ENCODE results near the gene MBD3.

MBD3 gene

GRCh38 chr19:1612114-1613086 is 19.7 kb upstream of the MBD3 start:
- no peaks in the 10 kb centered on the region for H3K27me3 Mint-ChIP-seq (ENCODE audit: low read depth)

GRCh38 chr19:1611353-1611752 is 18.7 kb upstream of the MBD3 start:
- H3K27ac Mint-ChIP-seq: no peak overlapping the region
- H3K36me3 Mint-ChIP-seq (ENCODE audit: low read depth): peaks cover 17% of the 10 kb centered on the region
- no peak overlapping the region for H3K4me3 Mint-ChIP-seq
- H3K9me3 Mint-ChIP-seq: no peaks in the 10 kb centered on the region
- peaks cover 13% of the 10 kb centered on the region for H3K4me1 Mint-ChIP-seq (ENCODE audit: low read depth)
- no peaks in the 10 kb centered on the region for H3K27me3 Mint-ChIP-seq (ENCODE audit: low read depth)

More at GRCh38 chr19:1612114-1613086, 19.7 kb upstream of the MBD3 start:
- peaks cover 11% of the 10 kb centered on the region for H3K4me1 Mint-ChIP-seq (ENCODE audit: low read depth)
- H3K36me3 Mint-ChIP-seq (ENCODE audit: low read depth): peaks cover 20% of the 10 kb centered on the region
- no peaks in the 10 kb centered on the region for H3K9me3 Mint-ChIP-seq
- no peak overlapping the region for H3K27ac Mint-ChIP-seq
- no peak overlapping the region for H3K4me3 Mint-ChIP-seq

- H3K27ac Mint-ChIP-seq: no peak overlapping the region
Measured at GRCh38 chr19:1610579-1610978, 17.9 kb upstream of the MBD3 start.

GRCh38 chr19:1609680-1610474 is 17.2 kb upstream of the MBD3 start:
- Mint-ChIP-seq H3K4me1 (ENCODE audit: low read depth) (peaks cover 16% of the 10 kb centered on the region), H3K27ac (no peak overlapping the region), H3K4me3 (no peak overlapping the region), H3K27me3 (ENCODE audit: low read depth) (no peaks in the 10 kb centered on the region), H3K9me3 (no peaks in the 10 kb centered on the region), H3K36me3 (ENCODE audit: low read depth) (peaks cover 11% of the 10 kb centered on the region)

More at GRCh38 chr19:1610579-1610978, 17.9 kb upstream of the MBD3 start:
- no peak overlapping the region for H3K4me3 Mint-ChIP-seq
- no peaks in the 10 kb centered on the region for H3K9me3 Mint-ChIP-seq
- peaks cover 16% of the 10 kb centered on the region for H3K4me1 Mint-ChIP-seq (ENCODE audit: low read depth)
- peaks cover 12% of the 10 kb centered on the region for H3K36me3 Mint-ChIP-seq (ENCODE audit: low read depth)
- no peaks in the 10 kb centered on the region for H3K27me3 Mint-ChIP-seq (ENCODE audit: low read depth)

- Mint-ChIP-seq H3K36me3 (ENCODE audit: low read depth) (peaks cover 6% of the 10 kb centered on the region), H3K9me3 (no peaks in the 10 kb centered on the region), H3K4me1 (ENCODE audit: low read depth) (peaks cover 20% of the 10 kb centered on the region), H3K4me3 (no peak overlapping the region), H3K27me3 (ENCODE audit: low read depth) (no peaks in the 10 kb centered on the region), H3K27ac (no peak overlapping the region)
Measured at GRCh38 chr19:1609103-1609396, 16.4 kb upstream of the MBD3 start.

GRCh38 chr19:1608359-1609102 is 15.9 kb upstream of the MBD3 start:
- Mint-ChIP-seq H3K4me1 (ENCODE audit: low read depth) (peaks cover 21% of the 10 kb centered on the region), H3K4me3 (peak overlapping the region; percentile 21), H3K36me3 (ENCODE audit: low read depth) (peaks cover 6% of the 10 kb centered on the region), H3K27ac (peak overlapping the region; percentile 73), H3K27me3 (ENCODE audit: low read depth) (no peaks in the 10 kb centered on the region), H3K9me3 (no peaks in the 10 kb centered on the region)

GRCh38 chr19:1606138-1606651 is 13.5 kb upstream of the MBD3 start:
- H3K4me1 Mint-ChIP-seq (ENCODE audit: low read depth): peaks cover 27% of the 10 kb centered on the region
- H3K27me3 Mint-ChIP-seq (ENCODE audit: low read depth): no peaks in the 10 kb centered on the region
- peak overlapping the region; percentile 94 for H3K4me3 Mint-ChIP-seq
- H3K36me3 Mint-ChIP-seq (ENCODE audit: low read depth): peaks cover 7% of the 10 kb centered on the region
- peak overlapping the region; percentile 99 for H3K27ac Mint-ChIP-seq
- H3K9me3 Mint-ChIP-seq: no peaks in the 10 kb centered on the region

- peaks cover 27% of the 10 kb centered on the region for H3K4me1 Mint-ChIP-seq (ENCODE audit: low read depth)
Measured at GRCh38 chr19:1605236-1606137, 12.8 kb upstream of the MBD3 start, which contains the start of gene UQCR11. Gene UQCR11, minus strand, starts transcription at chr19:1605462. Its CDS starts 53 bp downstream, at chr19:1605409.

GRCh38 chr19:1602091-1602707 is 9.5 kb upstream of the MBD3 start:
- Mint-ChIP-seq H3K9me3 (no peaks in the 10 kb centered on the region), H3K4me3 (no peak overlapping the region), H3K27ac (no peak overlapping the region), H3K4me1 (ENCODE audit: low read depth) (peaks cover 19% of the 10 kb centered on the region), H3K36me3 (ENCODE audit: low read depth) (peaks cover 13% of the 10 kb centered on the region), H3K27me3 (ENCODE audit: low read depth) (no peaks in the 10 kb centered on the region)

More at GRCh38 chr19:1605236-1606137, 12.8 kb upstream of the MBD3 start, which contains the start of gene UQCR11:
- Mint-ChIP-seq H3K27ac (peak within 1 kb of the TSS; percentile 99), H3K4me3 (peak within 1 kb of the TSS; percentile 94), H3K9me3 (no peaks in the 10 kb centered on the region), H3K36me3 (ENCODE audit: low read depth) (peaks cover 5% of the 10 kb centered on the region), H3K27me3 (ENCODE audit: low read depth) (no peaks in the 10 kb centered on the region)

GRCh38 chr19:1601613-1602064 is 9.0 kb upstream of the MBD3 start:
- peaks cover 13% of the 10 kb centered on the region for H3K36me3 Mint-ChIP-seq (ENCODE audit: low read depth)
- H3K4me1 Mint-ChIP-seq (ENCODE audit: low read depth): peaks cover 17% of the 10 kb centered on the region
- no peaks in the 10 kb centered on the region for H3K9me3 Mint-ChIP-seq
- no peak overlapping the region for H3K27ac Mint-ChIP-seq
- no peaks in the 10 kb centered on the region for H3K27me3 Mint-ChIP-seq (ENCODE audit: low read depth)
- H3K4me3 Mint-ChIP-seq: no peak overlapping the region

GRCh38 chr19:1599460-1599846 is 6.8 kb upstream of the MBD3 start:
- no peaks in the 10 kb centered on the region for H3K9me3 Mint-ChIP-seq
- H3K4me3 Mint-ChIP-seq: no peak overlapping the region
- H3K27me3 Mint-ChIP-seq (ENCODE audit: low read depth): no peaks in the 10 kb centered on the region
- H3K4me1 Mint-ChIP-seq (ENCODE audit: low read depth): peaks cover 11% of the 10 kb centered on the region
- peaks cover 15% of the 10 kb centered on the region for H3K36me3 Mint-ChIP-seq (ENCODE audit: low read depth)
- H3K27ac Mint-ChIP-seq: no peak overlapping the region

GRCh38 chr19:1598777-1599459 is 6.3 kb upstream of the MBD3 start:
- Mint-ChIP-seq H3K4me3 (no peak overlapping the region), H3K36me3 (ENCODE audit: low read depth) (peaks cover 15% of the 10 kb centered on the region), H3K27ac (no peak overlapping the region), H3K4me1 (ENCODE audit: low read depth) (peaks cover 6% of the 10 kb centered on the region), H3K27me3 (ENCODE audit: low read depth) (no peaks in the 10 kb centered on the region), H3K9me3 (no peaks in the 10 kb centered on the region)

GRCh38 chr19:1593501-1593772 is 772 bp upstream of the MBD3 start:
- peaks cover 14% of the 10 kb centered on the region for H3K4me1 Mint-ChIP-seq (ENCODE audit: low read depth)
- no peaks in the 10 kb centered on the region for H3K9me3 Mint-ChIP-seq
- H3K4me3 Mint-ChIP-seq: peak overlapping the region; percentile 88
- peak overlapping the region; percentile 89 for H3K27ac Mint-ChIP-seq
- H3K36me3 Mint-ChIP-seq (ENCODE audit: low read depth): peaks cover 11% of the 10 kb centered on the region
- no peaks in the 10 kb centered on the region for H3K27me3 Mint-ChIP-seq (ENCODE audit: low read depth)
